Right lung (tissue), 5 donors: ENCODE measurements around the gene PRKCA. TPM values are rescaled to one million over a fixed set of nuclear protein-coding genes. Genes with fewer than 3 reads are reported as not detected.
"Not testable (repeated sequence)": the region's sequence is repeated elsewhere in the genome, so short reads cannot be mapped to it uniquely, and the experiment has no call there.

ENCODE experiments used
- DNase-seq, 2 donors: peaks; one replicate each; pipeline ENCODE4 v3.0.0-alpha.2; 2013
- polyA plus RNA-seq, 5 donors: library from polyadenylated mRNA; unstranded; fragments of 120-200 nt; gene quantifications; one replicate each; pipeline versions ENCODE4 v1.2.1 to v1.2.3, GENCODE V29; 2013; ENCODE audit warnings: inconsistent platforms in 1 of 5, low replicate concordance in 1 of 5; ENCODE audit not compliant: insufficient read length in 5 of 5, insufficient read depth in 1 of 5

PRKCA gene
- polyA plus RNA-seq, 5 donors = 11.7 to 18.1 (median 17.2) TPM

GRCh38 chr17:66437476-66438026 is 135.1 kb downstream of the PRKCA start:
- no peak for DNase-seq

- DNase-seq = no peak
These were observed 135.7 kb downstream of the PRKCA start for GRCh38 chr17:66438101-66438500.

- DNase-seq = no peak
These were observed 138.8 kb downstream of the PRKCA start for GRCh38 chr17:66441101-66441661.

- DNase-seq = no peak
These were observed 140.8 kb downstream of the PRKCA start for GRCh38 chr17:66443166-66443565.

GRCh38 chr17:66443606-66444005 is 141.2 kb downstream of the PRKCA start:
- no peak for DNase-seq

GRCh38 chr17:66444031-66444430 is 141.6 kb downstream of the PRKCA start:
- no peak for DNase-seq

GRCh38 chr17:66445229-66445628 is 142.8 kb downstream of the PRKCA start:
- no peak for DNase-seq

GRCh38 chr17:66446419-66446818 is 144.0 kb downstream of the PRKCA start:
- DNase-seq = no peak

- DNase-seq = no peak
These were observed 144.7 kb downstream of the PRKCA start for GRCh38 chr17:66447159-66447558.

- DNase-seq = no peak
These were observed 145.7 kb downstream of the PRKCA start for GRCh38 chr17:66448026-66448639.

GRCh38 chr17:66449418-66449977 is 147.1 kb downstream of the PRKCA start:
- no peak for DNase-seq

GRCh38 chr17:66450008-66450851 is 147.8 kb downstream of the PRKCA start:
- DNase-seq = no peak

GRCh38 chr17:66450852-66451158 is 148.4 kb downstream of the PRKCA start:
- no peak for DNase-seq

GRCh38 chr17:66451188-66452149 is 149.1 kb downstream of the PRKCA start:
- no peak for DNase-seq

GRCh38 chr17:66455060-66455459 is 152.6 kb downstream of the PRKCA start:
- no peak for DNase-seq

GRCh38 chr17:66457499-66457898 is 155.1 kb downstream of the PRKCA start:
- not testable (repeated sequence) for DNase-seq

- DNase-seq = no peak
These were observed 156.4 kb downstream of the PRKCA start for GRCh38 chr17:66458782-66459181.

- peak in 1 of 2 donors; percentile 43 for DNase-seq
These were observed 157.4 kb downstream of the PRKCA start for GRCh38 chr17:66459811-66460270.

- DNase-seq = no peak
These were observed 158.1 kb downstream of the PRKCA start for GRCh38 chr17:66460558-66460957.

GRCh38 chr17:66461343-66461995 is 159.1 kb downstream of the PRKCA start:
- no peak for DNase-seq

- no peak for DNase-seq
These were observed 159.6 kb downstream of the PRKCA start for GRCh38 chr17:66462010-66462409.
